HG03378 (cell line): Measurements from ENCODE around the gene FAT1.
"Not testable (repeated sequence)": the region's sequence is repeated elsewhere in the genome, so short reads cannot be mapped to it uniquely, and the experiment has no call there.

ENCODE experiments used
- ATAC-seq: cut with Tn5 transposase; IDR thresholded peaks from one replicate; pipeline ENCODE4 v1.9.1; 2021; ENCODE audit warnings: mild to moderate bottlenecking, moderate library complexity; ENCODE audit not compliant: unreplicated experiment

Gene FAT1, protein sequence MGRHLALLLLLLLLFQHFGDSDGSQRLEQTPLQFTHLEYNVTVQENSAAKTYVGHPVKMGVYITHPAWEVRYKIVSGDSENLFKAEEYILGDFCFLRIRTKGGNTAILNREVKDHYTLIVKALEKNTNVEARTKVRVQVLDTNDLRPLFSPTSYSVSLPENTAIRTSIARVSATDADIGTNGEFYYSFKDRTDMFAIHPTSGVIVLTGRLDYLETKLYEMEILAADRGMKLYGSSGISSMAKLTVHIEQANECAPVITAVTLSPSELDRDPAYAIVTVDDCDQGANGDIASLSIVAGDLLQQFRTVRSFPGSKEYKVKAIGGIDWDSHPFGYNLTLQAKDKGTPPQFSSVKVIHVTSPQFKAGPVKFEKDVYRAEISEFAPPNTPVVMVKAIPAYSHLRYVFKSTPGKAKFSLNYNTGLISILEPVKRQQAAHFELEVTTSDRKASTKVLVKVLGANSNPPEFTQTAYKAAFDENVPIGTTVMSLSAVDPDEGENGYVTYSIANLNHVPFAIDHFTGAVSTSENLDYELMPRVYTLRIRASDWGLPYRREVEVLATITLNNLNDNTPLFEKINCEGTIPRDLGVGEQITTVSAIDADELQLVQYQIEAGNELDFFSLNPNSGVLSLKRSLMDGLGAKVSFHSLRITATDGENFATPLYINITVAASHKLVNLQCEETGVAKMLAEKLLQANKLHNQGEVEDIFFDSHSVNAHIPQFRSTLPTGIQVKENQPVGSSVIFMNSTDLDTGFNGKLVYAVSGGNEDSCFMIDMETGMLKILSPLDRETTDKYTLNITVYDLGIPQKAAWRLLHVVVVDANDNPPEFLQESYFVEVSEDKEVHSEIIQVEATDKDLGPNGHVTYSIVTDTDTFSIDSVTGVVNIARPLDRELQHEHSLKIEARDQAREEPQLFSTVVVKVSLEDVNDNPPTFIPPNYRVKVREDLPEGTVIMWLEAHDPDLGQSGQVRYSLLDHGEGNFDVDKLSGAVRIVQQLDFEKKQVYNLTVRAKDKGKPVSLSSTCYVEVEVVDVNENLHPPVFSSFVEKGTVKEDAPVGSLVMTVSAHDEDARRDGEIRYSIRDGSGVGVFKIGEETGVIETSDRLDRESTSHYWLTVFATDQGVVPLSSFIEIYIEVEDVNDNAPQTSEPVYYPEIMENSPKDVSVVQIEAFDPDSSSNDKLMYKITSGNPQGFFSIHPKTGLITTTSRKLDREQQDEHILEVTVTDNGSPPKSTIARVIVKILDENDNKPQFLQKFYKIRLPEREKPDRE (N-terminal part only)

DNA sequence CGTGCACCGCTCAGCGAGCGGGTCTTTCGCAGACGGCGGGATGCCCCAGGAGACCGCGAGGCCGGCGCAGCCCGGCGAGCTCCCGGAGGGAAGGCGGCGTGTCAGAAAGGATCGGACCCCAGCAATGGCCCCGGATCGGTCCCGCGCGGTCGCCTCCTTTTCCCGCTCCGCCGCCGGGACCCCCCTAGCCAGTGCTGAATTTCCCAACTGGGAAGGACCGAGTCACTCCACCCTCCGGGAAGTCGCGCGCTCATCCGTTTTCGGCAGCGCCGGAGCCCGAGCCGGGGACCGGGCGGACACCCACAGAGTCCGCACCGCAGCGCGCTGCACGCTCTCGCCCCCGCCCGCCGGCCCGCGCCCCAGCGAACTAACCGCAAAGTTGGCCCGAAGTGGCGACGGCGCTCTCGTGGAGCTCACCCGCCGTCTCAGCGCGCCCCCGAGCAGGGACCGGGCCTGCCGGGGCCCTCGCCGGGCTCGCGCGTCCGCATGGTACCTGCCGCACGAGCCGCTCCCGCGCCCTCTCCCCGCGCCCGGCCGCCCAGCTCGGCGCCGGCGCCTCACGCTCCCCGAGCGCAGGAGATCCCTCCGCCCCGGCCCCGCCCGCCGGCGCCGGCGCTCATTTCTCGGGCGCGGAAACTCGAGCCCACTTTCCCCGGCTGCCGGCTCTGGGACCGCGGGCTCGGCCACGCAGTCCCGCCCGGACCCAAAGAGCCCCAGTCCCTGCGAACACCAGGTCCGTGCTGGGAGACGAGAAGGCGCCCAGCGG is at the start of gene FAT1:
TSS of gene FAT1 (minus strand) at position 565 of the 766 bp plus-strand sequence. CDS start 14,029 bp downstream, outside the sequence.
- no peak for ATAC-seq

DNA sequence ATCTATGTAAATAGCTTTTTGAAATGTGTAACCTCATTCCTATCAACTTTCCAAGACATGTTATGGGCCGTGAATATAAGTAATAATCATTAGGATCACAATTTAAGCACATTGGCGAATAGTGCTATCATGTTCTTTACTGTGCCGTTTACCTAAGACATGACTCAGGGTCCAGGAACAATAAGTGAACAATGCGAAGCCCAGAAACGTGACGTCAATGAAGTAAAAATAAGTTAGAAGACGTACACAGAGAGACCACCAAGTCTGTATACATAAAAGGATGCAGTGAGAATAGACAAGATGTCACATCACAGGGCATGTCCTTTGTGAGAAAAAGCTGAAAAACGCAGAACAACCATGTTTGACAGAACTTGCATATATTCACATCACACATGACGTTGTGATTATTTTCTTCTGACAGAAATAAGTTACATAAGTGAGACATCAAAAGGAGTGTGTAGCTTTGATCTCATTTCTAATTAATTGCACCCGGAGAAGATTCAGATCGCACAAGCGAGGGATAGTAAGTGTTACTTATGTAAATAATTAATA is 49.4 kb upstream of the FAT1 start:
- no peak for ATAC-seq

DNA sequence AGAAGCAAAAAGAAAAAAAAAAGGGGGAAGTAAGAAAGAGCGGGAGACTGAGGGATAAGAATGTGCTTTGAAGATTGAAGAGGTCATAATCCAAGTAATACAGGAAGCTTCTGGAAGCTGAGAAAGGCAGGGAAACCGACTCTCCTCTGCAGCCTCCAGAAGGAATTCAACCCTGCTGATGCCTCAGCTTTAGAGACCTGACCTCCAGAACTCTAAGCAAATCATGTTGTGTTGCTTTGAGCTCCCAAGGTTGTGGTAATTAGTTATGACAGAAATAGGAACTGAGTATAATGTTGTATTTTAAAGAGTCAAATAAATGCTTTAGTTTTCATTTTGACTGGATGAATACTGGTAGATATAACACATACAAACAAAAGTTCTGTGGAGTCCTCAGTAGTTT is 48.0 kb upstream of the FAT1 start:
- no peak for ATAC-seq

DNA sequence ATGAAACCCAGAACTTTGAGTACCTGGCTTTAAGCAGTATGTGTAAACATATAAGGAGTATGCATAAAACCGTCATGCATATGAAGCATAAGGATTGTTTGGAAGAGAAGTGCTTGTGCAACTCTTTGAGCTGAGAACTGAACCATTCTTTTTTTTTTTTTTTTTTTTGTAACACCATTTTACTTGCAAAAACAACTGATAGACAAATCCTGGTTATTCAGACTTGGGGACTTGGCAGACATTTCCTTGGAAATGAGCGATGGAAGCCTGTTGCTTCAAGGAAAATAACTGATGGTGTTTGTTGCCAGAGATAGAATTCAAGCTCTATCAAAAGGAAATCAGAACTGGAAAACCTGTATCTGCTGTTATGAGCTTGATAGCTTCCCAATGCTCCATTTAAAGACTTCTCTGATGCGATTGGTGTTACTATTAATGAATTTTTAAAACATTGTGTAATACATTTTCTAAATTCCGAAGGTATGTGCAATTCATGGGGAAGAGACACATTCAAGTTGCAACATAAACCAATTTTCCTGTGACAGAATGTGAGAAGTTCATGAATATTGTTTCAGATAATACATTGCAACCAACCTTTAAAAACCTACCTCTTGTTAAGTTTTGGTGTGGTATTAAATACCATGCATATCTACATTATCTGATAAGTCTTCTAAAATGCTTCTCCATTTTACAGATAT is 47.0 kb upstream of the FAT1 start:
- no peak for ATAC-seq

DNA sequence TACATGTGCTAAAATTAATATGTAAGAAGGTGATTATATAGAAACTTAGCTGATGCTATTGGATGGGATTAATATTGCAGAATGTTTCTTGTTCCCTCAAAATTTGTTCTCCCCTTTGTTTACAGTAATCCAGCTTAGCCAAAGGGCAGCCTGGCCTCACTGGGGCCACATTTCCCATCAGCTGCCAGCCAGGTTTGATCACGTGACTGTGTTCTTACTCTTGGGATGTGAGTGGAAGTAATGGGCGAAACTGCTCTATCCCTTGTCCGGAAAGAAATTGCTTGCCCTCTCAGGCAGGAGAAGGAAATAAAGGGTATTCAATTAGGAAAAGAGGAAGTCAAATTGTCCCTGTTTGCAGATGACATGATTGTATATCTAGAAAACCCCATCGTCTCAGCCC is 44.1 kb upstream of the FAT1 start:
- ATAC-seq = no peak

DNA sequence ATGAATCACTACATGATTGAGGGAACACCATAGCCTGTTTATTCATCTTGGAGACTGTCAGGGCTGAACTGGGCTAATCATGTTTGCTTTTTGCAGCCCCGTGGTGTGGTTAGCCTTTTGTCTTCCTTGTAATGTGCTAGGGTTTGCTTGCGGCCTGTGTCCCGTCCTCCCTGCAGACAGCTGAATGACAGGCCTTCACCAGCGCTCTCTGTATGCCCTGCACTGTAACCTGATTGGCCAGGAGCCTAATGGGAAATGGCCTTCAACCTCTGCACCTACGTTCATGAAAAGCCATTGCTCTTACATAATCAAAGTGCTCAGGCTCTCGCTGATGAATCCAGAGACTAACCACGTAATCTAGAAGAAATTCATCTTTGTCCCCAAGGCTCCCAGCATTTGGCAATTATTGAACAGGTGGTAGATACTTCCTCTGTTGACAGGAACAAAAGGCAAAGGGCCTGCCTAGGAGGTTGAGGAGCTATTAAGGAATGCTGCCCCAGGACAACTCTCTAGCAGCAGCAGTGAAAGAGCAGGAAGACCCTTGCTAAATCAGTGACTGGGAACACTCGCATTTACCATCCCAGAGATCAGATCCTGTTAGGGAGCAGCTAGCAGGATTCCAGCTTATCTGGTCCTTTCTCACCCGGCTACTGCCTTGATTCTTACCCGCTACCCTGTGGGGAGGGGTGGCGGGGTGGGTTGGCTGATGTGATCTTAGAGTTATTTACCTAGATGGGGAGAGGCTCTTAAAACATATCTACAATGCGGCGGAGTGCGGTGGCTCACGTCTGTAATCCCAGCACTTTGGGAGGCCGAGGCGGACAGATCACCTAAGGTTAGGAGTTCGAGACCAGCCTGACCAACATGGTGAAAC is 42.3 kb upstream of the FAT1 start:
- no peak for ATAC-seq

DNA sequence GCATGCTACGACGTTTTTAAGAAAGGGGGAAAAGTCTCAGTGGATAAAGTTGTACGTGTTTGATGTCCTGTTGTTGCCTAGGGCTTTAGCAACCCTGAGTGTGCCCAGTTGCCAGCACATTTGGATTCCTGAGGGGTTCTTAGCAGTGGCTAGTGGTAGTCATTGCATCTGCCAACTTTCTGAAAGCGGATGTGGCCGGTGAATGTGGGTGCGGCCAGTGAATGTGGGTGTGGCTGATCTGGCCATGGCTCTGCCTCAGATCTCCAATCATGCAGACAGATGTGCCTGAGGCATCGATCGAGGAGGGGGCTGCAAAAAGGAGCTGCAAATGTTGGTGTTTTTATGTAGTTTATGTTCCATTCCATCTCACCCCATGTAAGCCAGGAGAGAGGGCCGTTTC is 41.5 kb upstream of the FAT1 start:
- ATAC-seq = no peak

DNA sequence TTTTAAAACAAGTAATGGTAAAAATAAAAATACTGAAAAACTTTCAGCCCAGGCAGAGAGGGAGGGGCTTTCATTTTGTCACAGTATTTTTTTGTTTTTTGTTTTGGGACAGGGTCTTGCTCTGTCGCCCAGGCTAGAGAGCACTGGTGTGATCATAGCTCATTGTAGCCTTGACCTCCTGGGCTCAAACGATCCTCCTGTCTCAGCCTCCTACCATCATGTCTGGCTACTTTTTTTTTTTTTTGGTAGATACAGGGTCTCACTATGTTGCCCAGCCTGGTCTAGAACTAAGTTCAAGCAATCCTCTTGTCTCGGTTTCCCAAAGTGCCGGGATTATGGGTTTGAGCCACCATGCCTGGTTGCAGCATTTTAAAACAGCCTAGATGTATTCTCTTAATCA is 40.8 kb upstream of the FAT1 start:
- ATAC-seq = no peak

DNA sequence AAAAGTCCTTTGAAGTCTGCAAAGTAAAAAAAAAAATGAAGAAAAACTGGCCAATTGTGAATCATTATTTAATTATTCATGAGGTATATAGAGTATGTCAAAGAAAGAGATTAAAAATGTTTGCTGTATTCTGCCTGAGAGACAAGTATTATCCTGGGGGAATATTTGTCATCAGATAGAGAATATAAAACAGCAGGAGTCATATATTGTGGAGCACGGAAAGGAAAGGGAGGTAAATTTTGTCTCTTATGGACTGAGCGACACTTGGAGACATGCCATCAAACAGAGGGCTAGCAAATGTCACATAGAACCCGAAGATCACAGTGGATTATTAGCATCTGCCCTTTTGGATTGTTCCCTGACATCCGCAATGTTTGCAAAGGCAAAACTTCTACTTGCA is 39.2 kb upstream of the FAT1 start:
- ATAC-seq = no peak

DNA sequence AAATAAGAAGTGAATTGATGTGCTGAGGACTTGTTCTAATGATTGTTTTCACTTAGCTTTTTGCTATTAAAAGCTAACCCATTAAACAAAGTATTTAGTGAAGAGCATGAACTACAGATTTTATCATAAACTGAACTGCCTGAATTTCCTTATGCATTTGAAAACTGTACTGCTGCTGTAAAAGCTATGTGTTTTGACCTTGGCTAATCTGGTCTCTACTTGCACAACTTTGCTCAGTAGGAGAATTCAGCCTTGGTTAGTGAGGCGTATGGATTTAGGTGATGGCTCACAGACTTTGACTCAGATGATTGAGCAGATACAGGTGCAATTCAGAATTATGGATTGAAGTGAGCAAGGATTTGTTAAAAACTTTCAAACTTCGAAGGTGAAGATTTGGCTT is 38.7 kb upstream of the FAT1 start:
- ATAC-seq = no peak

DNA sequence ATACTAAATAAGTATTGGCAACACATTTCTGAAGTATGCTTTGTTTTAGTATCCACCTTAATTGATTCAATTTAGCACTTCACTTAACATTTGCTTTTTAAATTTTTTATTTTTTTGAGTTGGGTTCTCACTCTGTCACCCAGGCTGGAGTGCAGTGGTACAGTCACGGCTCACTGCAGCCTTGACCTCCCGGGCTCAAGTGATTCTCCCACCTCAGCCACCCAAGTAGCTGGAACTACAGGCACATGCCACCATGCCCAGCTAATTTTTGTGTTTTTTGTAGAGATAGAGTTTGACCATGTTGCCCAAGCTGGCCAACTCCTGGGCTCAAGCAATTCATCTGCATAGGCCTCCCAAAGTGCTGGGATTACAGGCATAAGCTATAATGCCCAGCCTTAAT is 38.3 kb upstream of the FAT1 start:
- not testable (repeated sequence) for ATAC-seq

DNA sequence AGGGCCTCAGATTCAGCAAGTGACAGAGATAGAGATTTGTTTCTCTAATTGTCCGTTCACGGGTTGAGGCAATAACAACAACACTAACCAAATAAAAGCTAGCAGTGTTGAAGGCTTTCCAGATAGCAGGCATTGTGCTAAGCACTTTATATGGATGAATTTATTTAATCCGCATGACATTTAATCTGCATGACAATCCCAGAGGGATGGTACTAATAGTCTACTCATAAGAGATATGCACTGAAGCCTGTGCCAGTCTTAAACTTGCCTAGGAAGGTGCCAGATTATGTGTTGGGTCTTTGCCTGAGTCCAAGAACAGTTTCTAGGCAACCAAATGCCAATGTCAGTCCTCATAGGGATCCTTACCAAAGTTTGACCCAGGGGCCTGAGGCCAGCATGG is 37.7 kb upstream of the FAT1 start:
- no peak for ATAC-seq

DNA sequence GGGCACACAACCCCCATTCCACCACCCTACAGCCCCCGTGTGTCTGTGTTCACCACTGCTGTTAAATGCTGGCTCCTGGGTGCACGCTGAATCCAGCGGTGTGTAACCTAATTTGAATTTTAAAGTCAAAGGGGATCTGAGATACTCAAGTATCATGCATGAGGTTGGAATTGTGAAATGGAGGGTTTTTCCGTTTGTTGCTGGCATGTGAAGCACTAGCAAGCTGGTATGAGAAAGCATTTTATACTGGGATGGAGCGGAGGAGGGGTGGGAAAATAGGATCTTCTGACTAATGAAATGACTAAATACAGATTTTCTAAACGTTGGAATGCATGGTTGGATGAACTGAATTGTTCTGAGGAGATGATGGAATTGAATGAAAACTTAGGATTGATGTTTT is 36.9 kb upstream of the FAT1 start:
- ATAC-seq = no peak

DNA sequence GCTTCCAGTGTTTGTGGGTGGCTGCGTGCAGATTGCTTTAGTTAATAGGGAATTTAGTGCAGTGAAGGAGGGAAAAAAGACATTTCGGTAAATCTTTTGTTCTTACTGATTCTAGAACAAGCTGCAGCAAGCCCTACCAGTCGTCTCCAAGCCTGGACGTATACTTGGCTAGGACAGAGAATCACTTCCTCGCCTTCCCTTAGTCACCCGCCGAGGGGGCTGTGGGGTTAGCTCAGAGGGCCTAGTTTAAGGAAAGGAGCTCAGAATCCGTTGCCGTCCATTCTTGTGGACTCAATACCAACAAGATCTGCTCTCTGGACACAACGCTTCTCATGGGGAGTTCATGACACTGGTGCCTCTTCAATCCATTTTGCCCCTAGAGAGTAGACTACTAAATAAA is 36.3 kb upstream of the FAT1 start:
- ATAC-seq = no peak

DNA sequence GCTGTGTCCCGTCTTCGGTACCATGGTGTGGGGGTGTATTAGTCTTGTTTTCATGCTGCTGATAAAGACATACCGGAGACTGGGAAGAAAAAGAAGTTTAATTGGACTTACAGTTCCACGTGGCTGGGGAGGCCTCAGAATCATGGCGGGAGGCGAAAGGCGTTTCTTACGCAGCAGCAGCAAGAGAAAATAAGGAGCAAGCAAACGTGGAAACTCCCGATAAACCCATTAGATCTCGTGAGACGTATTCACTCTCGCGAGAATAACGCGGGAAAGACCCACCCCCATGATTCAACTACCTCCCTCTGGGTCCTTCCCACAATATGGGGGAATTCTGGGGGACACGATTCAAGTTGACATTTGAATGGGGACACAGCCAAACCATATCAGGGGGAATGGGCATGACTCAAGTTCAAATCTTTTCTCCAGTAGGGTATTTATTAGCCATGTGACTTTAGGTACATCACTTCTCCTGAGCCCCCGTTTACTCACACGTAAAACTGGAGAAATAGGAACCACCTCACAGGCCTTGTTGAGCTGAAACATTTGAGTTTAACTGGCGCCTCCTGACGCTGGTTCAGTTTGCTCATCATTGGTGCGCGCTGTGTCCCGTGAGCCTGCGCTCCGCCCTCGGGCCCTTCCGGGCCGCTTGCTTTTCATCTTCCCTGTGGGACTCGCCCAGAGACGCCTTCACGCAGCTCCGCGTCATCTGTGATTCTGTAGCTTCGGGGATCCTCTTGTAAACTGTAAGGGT is 35.5 kb upstream of the FAT1 start:
- no peak for ATAC-seq

DNA sequence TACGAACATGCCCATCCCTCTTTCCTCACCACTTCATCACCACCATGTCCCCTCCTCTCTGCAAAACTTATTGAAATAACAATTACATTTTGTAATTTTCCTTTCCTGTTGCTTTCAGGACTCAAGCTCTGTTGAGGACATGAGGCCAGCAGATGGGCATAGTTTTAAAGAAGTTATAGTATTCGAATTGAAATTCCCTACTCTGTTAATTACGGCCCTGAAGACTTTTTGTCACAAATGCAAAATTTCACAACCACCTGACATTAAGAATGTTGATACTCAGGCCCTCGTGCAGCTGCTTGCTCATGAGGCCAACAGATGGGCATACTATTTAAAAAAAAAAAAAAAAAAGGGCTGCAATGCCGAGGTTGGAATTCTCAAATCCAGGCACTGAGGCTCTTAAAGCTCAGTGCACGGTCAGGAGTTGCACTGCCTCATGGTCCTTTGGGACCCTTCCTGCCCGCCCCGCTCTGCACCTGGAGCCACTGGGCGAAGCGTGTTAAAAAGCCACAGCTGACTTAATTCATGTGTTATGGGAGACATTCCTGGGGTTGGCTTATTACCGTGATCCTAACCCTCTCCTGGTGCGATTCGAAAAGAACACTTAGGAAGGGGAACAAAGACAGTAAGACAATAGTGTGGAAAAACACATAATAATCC is 34.2 kb upstream of the FAT1 start:
- ATAC-seq = no peak

DNA sequence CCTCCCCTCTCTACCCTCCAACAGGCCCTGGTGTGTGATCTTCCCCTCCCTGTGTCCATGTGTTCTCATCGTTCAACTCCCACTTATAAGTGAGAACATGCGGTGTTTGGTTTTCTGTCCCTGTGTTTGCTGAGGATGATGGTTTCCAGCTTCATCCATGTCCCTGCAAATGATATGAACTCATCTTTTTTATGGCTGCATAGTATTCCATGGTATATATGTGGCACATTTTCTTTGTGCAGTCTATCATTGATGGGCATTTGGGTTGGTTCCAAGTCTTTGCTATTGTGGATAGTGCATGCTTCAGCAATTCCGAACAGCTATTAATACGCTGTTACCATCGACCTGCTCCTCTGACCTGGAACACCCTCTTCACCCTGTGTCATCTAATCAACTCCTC is 32.9 kb upstream of the FAT1 start:
- not testable (repeated sequence) for ATAC-seq
